ENCODE measurements around the gene OR2T35. TPM values are rescaled to one million over a fixed set of nuclear protein-coding genes. Genes with fewer than 3 reads are reported as not detected.

The OR2T35 gene
- total and polyA plus RNA-seq, 2 donors (not counting 3 experiments of a cell fraction or from before 2014, with no cell fraction given) = not detected

GRCh38 chr1:248613742-248614141 lies 31.3 kb downstream of the OR2T35 start:
- Histone ChIP-seq H3K79me2 (ENCODE audit: control insufficient read depth, insufficient read depth, low read length) (no peaks in the 10 kb centered on the region), H3K4me3 (replicated peaks in 1 of 3; ENCODE audit: insufficient read depth in 1 of 3, low read depth in 1 of 3, low read length in 3 of 3) (no peak overlapping the region), H3K27ac (ENCODE audit: insufficient read depth, low read depth, low read length) (no peak overlapping the region), H3K36me3 (ENCODE audit: control insufficient read depth in 2 of 2, extremely low read depth in 1 of 2, insufficient read depth in 2 of 2, low read length in 2 of 2) (no peaks in the 10 kb centered on the region), H3K27me3 (ENCODE audit: control insufficient read depth in 2 of 2, insufficient read depth in 2 of 2, low read length in 2 of 2) (no peaks in the 10 kb centered on the region), H4K20me1 (replicated peaks; ENCODE audit: control insufficient read depth, extremely low read depth, insufficient read depth, low read length) (no peaks in the 10 kb centered on the region), H3K9me1 (replicated peaks; ENCODE audit: control insufficient read depth, extremely low read depth, insufficient read depth, low read length) (no peaks in the 10 kb centered on the region), H3K9ac (replicated peaks; ENCODE audit: extremely low read depth, insufficient read depth, low read length) (no peak overlapping the region), H3K4me1 (ENCODE audit: control insufficient read depth, extremely low read depth, insufficient read depth, low read length) (no peaks in the 10 kb centered on the region), H3K4me2 (ENCODE audit: insufficient read depth, low read length) (no peak overlapping the region), H3K9me3 (replicated peaks; ENCODE audit: control insufficient read depth, insufficient read depth, low read length) (no peaks in the 10 kb centered on the region), H2AFZ (ENCODE audit: low read depth, low read length) (no peak overlapping the region)
- ChIA-PET POLR2A (no interaction called here), CTCF (interaction anchor here (1.2 kb wide), 1 partner anchor 192 kb away, joined by 3 read pairs; no protein-coding TSS in a partner anchor)
- no peak for TF ChIP-seq EZH2 (IDR thresholded peaks at IDR 0.05; ENCODE audit: borderline replicate concordance, low read depth, low read length, severe bottlenecking)
- TF ChIP-seq POLR2A (IDR thresholded peaks at IDR 0.05; ENCODE audit: low read depth, low read length) = no peak
- no peak for TF ChIP-seq MYC (IDR thresholded peaks at IDR 0.05; ENCODE audit: low read depth, low read length)
- no peak for TF ChIP-seq FOS (IDR thresholded peaks at IDR 0.05; ENCODE audit: borderline replicate concordance, insufficient read depth, low read length)
- TF ChIP-seq JUN (IDR thresholded peaks at IDR 0.05; ENCODE audit: borderline replicate concordance, insufficient read depth, insufficient read length, low read depth) = no peak
- TF ChIP-seq CTCF (IDR thresholded peaks at IDR 0.05; ENCODE audit: extremely low read depth in 1 of 2, insufficient read depth in 1 of 2, low read depth in 1 of 2, low read length in 2 of 2) = no peak
- no peak for TF ChIP-seq MAX (IDR thresholded peaks at IDR 0.05; ENCODE audit: insufficient read depth, insufficient read length)
- no peak for TF ChIP-seq GATA2 (IDR thresholded peaks at IDR 0.05; ENCODE audit: insufficient read depth, insufficient read length, low read depth, low read length)
- TF ChIP-seq POLR2AphosphoS5 (IDR thresholded peaks at IDR 0.05; ENCODE audit: insufficient read depth, low read depth, low read length) = no peak
- dilution Hi-C loops (cut with MboI; ENCODE audit: extremely low pct_ligation_motif_present, low sequenced_read_pairs) = no loop called here
- FAIRE-seq = no peak
- intact Hi-C loops (cut with micrococcal nuclease) = no loop called here
- no peak for DNase-seq (ENCODE audit: low read depth, low spot score)
- BruUV-seq (replicated peaks) = no TSS peak
